H7 (cell line): ENCODE measurements around the gene TMCO2. TPM values are rescaled to one million over a fixed set of nuclear protein-coding genes. Genes with fewer than 3 reads are reported as not detected.
"Not testable (repeated sequence)": the region's sequence is repeated elsewhere in the genome, so short reads cannot be mapped to it uniquely, and the experiment has no call there.

Source experiments
- DNase-seq: peaks from one replicate; pipeline ENCODE4 v3.0.0; 2012
- H3K27me3 ChIP-seq: 2 replicates; pipeline ENCODE4 v1.6.0; 2011; ENCODE audit warnings: mild to moderate bottlenecking, low read length; ENCODE audit not compliant: control insufficient read depth, insufficient read depth
- H3K36me3 ChIP-seq: replicated peaks from 2 replicates; pipeline ENCODE4 v1.5.1; 2011; ENCODE audit warnings: low read length; ENCODE audit not compliant: control insufficient read depth, insufficient read depth
- H3K4me3 ChIP-seq: 2 replicates; pipeline ENCODE4 v1.5.1; 2011; ENCODE audit warnings: low read depth, mild to moderate bottlenecking, control low read depth, low read length, moderate library complexity; ENCODE audit not compliant: insufficient read depth
- total RNA-seq: library from RNA; depleted of rRNA; stranded (reverse); fragments of >200 nt; shearing (Covaris generic); gene quantifications from 2 replicates; pipeline ENCODE4 v1.2.3, GENCODE V29; 2014; rRNA removed

Gene TMCO2
- total RNA-seq: 0.28 TPM in 1 of 2 replicates, not detected in the other

GRCh38 chr1:40247655-40248054 is at the start of gene TMCO2:
TMCO2 (plus strand) TSS chr1:40247937; CDS start chr1:40247994, 57 bp downstream.
- no peaks in the 10 kb centered on the region for H3K27me3 ChIP-seq
- H3K4me3 ChIP-seq: no peak within 1 kb of the TSS
- no peaks in the 10 kb centered on the region for H3K36me3 ChIP-seq
- no peak for DNase-seq

GRCh38 chr1:40199126-40199525 is 48.6 kb upstream of the TMCO2 start:
- Histone ChIP-seq H3K36me3 (no peaks in the 10 kb centered on the region; the same call in 1 of the 2 replicates), H3K4me3 (no peak overlapping the region), H3K27me3 (no peaks in the 10 kb centered on the region)
- no peak for DNase-seq

GRCh38 chr1:40204856-40205255 is 42.9 kb upstream of the TMCO2 start:
- no peak overlapping the region for H3K4me3 ChIP-seq
- no peak for DNase-seq
- no peaks in the 10 kb centered on the region for H3K27me3 ChIP-seq

GRCh38 chr1:40210511-40211204 is 37.1 kb upstream of the TMCO2 start:
- no peak overlapping the region for H3K4me3 ChIP-seq
- DNase-seq: no peak
- no peaks in the 10 kb centered on the region; the same call in none of the 2 replicates for H3K36me3 ChIP-seq
- no peaks in the 10 kb centered on the region for H3K27me3 ChIP-seq

More at GRCh38 chr1:40204856-40205255, 42.9 kb upstream of the TMCO2 start:
- H3K36me3 ChIP-seq: no peaks in the 10 kb centered on the region; the same call in none of the 2 replicates

GRCh38 chr1:40218333-40218732 is 29.4 kb upstream of the TMCO2 start:
- no peak for DNase-seq
- H3K27me3 ChIP-seq: no peaks in the 10 kb centered on the region
- H3K4me3 ChIP-seq: no peak overlapping the region
- H3K36me3 ChIP-seq: no peaks in the 10 kb centered on the region; the same call in 1 of the 2 replicates

- not testable (repeated sequence) for DNase-seq, H3K27me3 ChIP-seq, H3K36me3 ChIP-seq, H3K4me3 ChIP-seq
These were observed 26.2 kb upstream of the TMCO2 start for GRCh38 chr1:40221471-40221905.

- Histone ChIP-seq H3K36me3 (no peaks in the 10 kb centered on the region), H3K27me3 (no peaks in the 10 kb centered on the region), H3K4me3 (no peak overlapping the region)
- DNase-seq: no peak
These were observed 25.6 kb upstream of the TMCO2 start for GRCh38 chr1:40221977-40222772.

GRCh38 chr1:40224040-40224439 is 23.7 kb upstream of the TMCO2 start:
- H3K4me3 ChIP-seq: no peak overlapping the region
- no peaks in the 10 kb centered on the region for H3K36me3 ChIP-seq
- DNase-seq: no peak
- no peaks in the 10 kb centered on the region for H3K27me3 ChIP-seq

- no peak for DNase-seq
- H3K36me3 ChIP-seq: no peaks in the 10 kb centered on the region
- H3K27me3 ChIP-seq: no peaks in the 10 kb centered on the region
- H3K4me3 ChIP-seq: no peak overlapping the region
These were observed 21.5 kb upstream of the TMCO2 start for GRCh38 chr1:40226192-40226591.

- DNase-seq: no peak
- no peaks in the 10 kb centered on the region for H3K27me3 ChIP-seq
- peaks cover 3% of the 10 kb centered on the region; the same call in 1 of the 2 replicates for H3K36me3 ChIP-seq
- H3K4me3 ChIP-seq: no peak overlapping the region
These were observed 15.3 kb upstream of the TMCO2 start for GRCh38 chr1:40232444-40232843.

- no peak for DNase-seq
- H3K4me3 ChIP-seq: no peak overlapping the region
- H3K27me3 ChIP-seq: no peaks in the 10 kb centered on the region
- H3K36me3 ChIP-seq: peaks cover 1% of the 10 kb centered on the region; the same call in 1 of the 2 replicates
These were observed 8.1 kb upstream of the TMCO2 start for GRCh38 chr1:40239626-40240025.

GRCh38 chr1:40240390-40240789 is 7.3 kb upstream of the TMCO2 start:
- no peak for DNase-seq
- no peak overlapping the region for H3K4me3 ChIP-seq
- peaks cover 1% of the 10 kb centered on the region; the same call in 1 of the 2 replicates for H3K36me3 ChIP-seq
- no peaks in the 10 kb centered on the region for H3K27me3 ChIP-seq

- DNase-seq: no peak
- Histone ChIP-seq H3K36me3 (no peaks in the 10 kb centered on the region), H3K27me3 (no peaks in the 10 kb centered on the region), H3K4me3 (no peak overlapping the region)
These were observed 6.4 kb upstream of the TMCO2 start for GRCh38 chr1:40241362-40241761.

- Histone ChIP-seq H3K27me3 (no peaks in the 10 kb centered on the region), H3K36me3 (no peaks in the 10 kb centered on the region), H3K4me3 (no peak overlapping the region)
- no peak for DNase-seq
These were observed 4.4 kb upstream of the TMCO2 start for GRCh38 chr1:40243351-40243750.
